PC-9 (cell line): Measurements from ENCODE around the gene SPEM2. TPM values are rescaled to one million over a fixed set of nuclear protein-coding genes. Genes with fewer than 3 reads are reported as not detected.

Experiments used
- BruUV-seq: library from RNA; stranded (reverse); fragments of 400-500 nt; replicated peaks from 2 replicates; lab custom pipeline; 2021; lab: Mats Ljungman, UMichigan
- CTCF ChIA-PET: fragments of 300-600 bp; sonication (Branson Sonifier 250); formaldehyde crosslinking; loops from one replicate; lab custom pipeline; 2022; ENCODE audit warnings: antibody characterized with exemption; lab: Charles Lee
- POLR2A ChIA-PET: fragments of 300-600 bp; sonication (Branson Sonifier 250); formaldehyde crosslinking; loops from one replicate; lab custom pipeline; 2022; ENCODE audit warnings: antibody characterized with exemption; ENCODE audit not compliant: unreplicated experiment; lab: Charles Lee
- DNase-seq, 2 experiments: peaks; one replicate each; pipeline versions ENCODE4 v3.0.0 to v3.0.0-alpha.2; 2015 to 2022; ENCODE audit warnings: mixed read lengths in 1 of 2
- H2AFZ ChIP-seq: fragments of 200-600 bp; sonication (generic); 2 replicates; pipeline ENCODE4 v1.8.1; 2017; ENCODE audit warnings: antibody characterized with exemption
- H3F3A ChIP-seq: fragments of 200-600 bp; sonication (generic); 2 replicates; pipeline ENCODE4 v1.8.1; 2017; ENCODE audit warnings: antibody characterized with exemption, mild to moderate bottlenecking, low read depth; ENCODE audit not compliant: insufficient read depth
- H3K27ac ChIP-seq: fragments of 200-600 bp; sonication (generic); 2 replicates; pipeline ENCODE4 v1.6.1; 2016; ENCODE audit warnings: mixed run types
- H3K27me3 ChIP-seq: fragments of 200-600 bp; sonication (generic); 2 replicates; pipeline ENCODE4 v1.6.1; 2016; ENCODE audit warnings: low read depth, mixed run types; ENCODE audit not compliant: insufficient read depth
- H3K36me3 ChIP-seq: fragments of 200-600 bp; sonication (generic); 2 replicates; pipeline ENCODE4 v1.6.1; 2016; ENCODE audit warnings: low read depth, mixed run types
- H3K4me1 ChIP-seq: fragments of 200-600 bp; sonication (generic); replicated peaks from 2 replicates; pipeline ENCODE4 v1.6.1; 2016; ENCODE audit warnings: mixed run types; ENCODE audit not compliant: insufficient read depth
- H3K4me2 ChIP-seq: fragments of 200-600 bp; sonication (generic); 2 replicates; pipeline ENCODE4 v1.6.1; 2017; ENCODE audit warnings: mixed run types
- H3K4me3 ChIP-seq: fragments of 200-600 bp; sonication (generic); 2 replicates; pipeline ENCODE4 v1.6.1; 2016; ENCODE audit warnings: mixed run types
- H3K79me2 ChIP-seq: fragments of 200-600 bp; sonication (generic); 2 replicates; pipeline ENCODE4 v1.6.1; 2017; ENCODE audit warnings: low read depth, mixed run types
- H3K9me2 ChIP-seq: fragments of 200-600 bp; sonication (generic); 2 replicates; pipeline ENCODE4 v1.8.1; 2017; ENCODE audit warnings: mild to moderate bottlenecking; ENCODE audit not compliant: insufficient read depth
- H3K9me3 ChIP-seq: fragments of 200-600 bp; sonication (generic); 2 replicates; pipeline ENCODE4 v1.8.1; 2016; ENCODE audit warnings: low read depth; ENCODE audit not compliant: insufficient read depth
- H4K20me1 ChIP-seq: fragments of 200-600 bp; sonication (generic); 2 replicates; pipeline ENCODE4 v1.8.1; 2017; ENCODE audit not compliant: insufficient read depth
- CTCF ChIP-seq: fragments of 200-600 bp; sonication (generic); conservative IDR thresholded peaks from 2 replicates; pipeline ENCODE4 v1.6.1; 2017; ENCODE audit warnings: mixed run types, antibody characterized with exemption, mild to moderate bottlenecking, moderate library complexity
- EZH2 ChIP-seq: fragments of 200-600 bp; sonication (generic); IDR thresholded peaks from 2 replicates; pipeline ENCODE4 v1.8.0; 2017; ENCODE audit warnings: antibody characterized with exemption, low read depth
- intact Hi-C: fragments of 100-400 bp; cut with micrococcal nuclease; formaldehyde crosslinking; loops from one replicate; pipeline ENCODE4 v1.10.0; 2022; ENCODE audit not compliant: unreplicated experiment
- total RNA-seq: library from RNA; stranded (reverse); gene quantifications from 2 replicates; pipeline ENCODE4 v1.2.3, GENCODE V29; 2021

Gene SPEM2
- total RNA-seq, 1 experiment from 2014 or later, result 0.50 TPM

GRCh38 chr17:7409716-7410115 lies 15.7 kb upstream of the SPEM2 start:
- Histone ChIP-seq H3K27ac (no peak overlapping the region), H3K4me1 (no peaks in the 10 kb centered on the region; the same call in 1 of the 2 replicates), H3K9me2 (no peaks in the 10 kb centered on the region), H3K4me2 (no peak overlapping the region), H3K36me3 (no peaks in the 10 kb centered on the region), H3F3A (no peaks in the 10 kb centered on the region), H3K27me3 (no peaks in the 10 kb centered on the region), H3K79me2 (no peaks in the 10 kb centered on the region), H4K20me1 (no peaks in the 10 kb centered on the region), H3K4me3 (no peak overlapping the region), H2AFZ (no peak overlapping the region), H3K9me3 (no peaks in the 10 kb centered on the region)
- DNase-seq, result no peak
- TF ChIP-seq EZH2 (no peak), CTCF (no peak)
- BruUV-seq, result no TSS peak
- intact Hi-C loops, result no loop called here
- POLR2A ChIA-PET, result no interaction called here
- CTCF ChIA-PET, result no interaction called here

- Histone ChIP-seq H3K27me3 (no peaks in the 10 kb centered on the region), H3K4me3 (no peak overlapping the region), H3K4me1 (no peaks in the 10 kb centered on the region; the same call in 1 of the 2 replicates), H3K4me2 (no peak overlapping the region), H3K9me3 (no peaks in the 10 kb centered on the region), H3K79me2 (no peaks in the 10 kb centered on the region), H2AFZ (no peak overlapping the region), H3K27ac (no peak overlapping the region), H3F3A (no peaks in the 10 kb centered on the region), H3K9me2 (no peaks in the 10 kb centered on the region), H4K20me1 (no peaks in the 10 kb centered on the region), H3K36me3 (no peaks in the 10 kb centered on the region)
- POLR2A ChIA-PET, result no interaction called here
- DNase-seq, result no peak
- no TSS peak for BruUV-seq
- CTCF ChIA-PET, result no interaction called here
- TF ChIP-seq EZH2, result no peak
- no peak for TF ChIP-seq CTCF
- intact Hi-C loops, result no loop called here
Measured at GRCh38 chr17:7410634-7411426, 14.6 kb upstream of the SPEM2 start.

- Histone ChIP-seq H3K4me3 (no peak overlapping the region), H4K20me1 (no peaks in the 10 kb centered on the region), H3K79me2 (no peaks in the 10 kb centered on the region), H3K27ac (no peak overlapping the region), H3K9me3 (no peaks in the 10 kb centered on the region), H3F3A (no peaks in the 10 kb centered on the region; the same call in 1 of the 2 replicates), H3K27me3 (no peaks in the 10 kb centered on the region), H3K36me3 (no peaks in the 10 kb centered on the region), H3K9me2 (no peaks in the 10 kb centered on the region), H2AFZ (no peak overlapping the region), H3K4me2 (no peak overlapping the region), H3K4me1 (no peaks in the 10 kb centered on the region)
- no TSS peak for BruUV-seq
- ChIA-PET CTCF (no interaction called here), POLR2A (no interaction called here)
- DNase-seq, result no peak
- intact Hi-C loops, result no loop called here
- TF ChIP-seq CTCF (no peak), EZH2 (no peak)
Measured at GRCh38 chr17:7411427-7411750, 14.0 kb upstream of the SPEM2 start.
